ENCODE data around the gene DMD.

DNA sequence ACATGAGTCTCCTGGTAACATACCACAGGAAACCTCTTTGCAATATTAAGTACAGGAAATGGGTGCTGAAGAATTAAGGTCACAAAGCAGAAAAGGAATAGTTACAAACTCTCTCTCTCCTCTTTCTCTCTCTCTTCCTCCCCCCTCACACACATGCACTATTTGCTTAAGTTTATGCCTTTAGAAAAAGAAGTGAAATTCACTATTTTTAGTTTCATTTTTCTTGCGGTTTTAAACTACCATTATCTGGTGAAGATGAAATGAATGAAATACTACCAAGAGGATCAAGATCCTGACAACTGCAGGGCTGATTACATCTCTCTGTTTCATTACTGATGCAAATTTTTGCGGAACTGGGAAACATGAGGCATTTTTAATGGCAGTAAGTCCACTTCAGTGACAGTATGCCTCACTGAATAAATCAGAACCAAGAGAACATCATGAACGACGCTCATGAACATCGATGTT lies 2075.2 kb downstream of the DMD start:
- TF ChIP-seq, protein P1, sequence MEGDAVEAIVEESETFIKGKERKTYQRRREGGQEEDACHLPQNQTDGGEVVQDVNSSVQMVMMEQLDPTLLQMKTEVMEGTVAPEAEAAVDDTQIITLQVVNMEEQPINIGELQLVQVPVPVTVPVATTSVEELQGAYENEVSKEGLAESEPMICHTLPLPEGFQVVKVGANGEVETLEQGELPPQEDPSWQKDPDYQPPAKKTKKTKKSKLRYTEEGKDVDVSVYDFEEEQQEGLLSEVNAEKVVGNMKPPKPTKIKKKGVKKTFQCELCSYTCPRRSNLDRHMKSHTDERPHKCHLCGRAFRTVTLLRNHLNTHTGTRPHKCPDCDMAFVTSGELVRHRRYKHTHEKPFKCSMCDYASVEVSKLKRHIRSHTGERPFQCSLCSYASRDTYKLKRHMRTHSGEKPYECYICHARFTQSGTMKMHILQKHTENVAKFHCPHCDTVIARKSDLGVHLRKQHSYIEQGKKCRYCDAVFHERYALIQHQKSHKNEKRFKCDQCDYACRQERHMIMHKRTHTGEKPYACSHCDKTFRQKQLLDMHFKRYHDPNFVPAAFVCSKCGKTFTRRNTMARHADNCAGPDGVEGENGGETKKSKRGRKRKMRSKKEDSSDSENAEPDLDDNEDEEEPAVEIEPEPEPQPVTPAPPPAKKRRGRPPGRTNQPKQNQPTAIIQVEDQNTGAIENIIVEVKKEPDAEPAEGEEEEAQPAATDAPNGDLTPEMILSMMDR (IDR thresholded peaks at IDR 0.05), result no peak
- TF ChIP-seq EZH2 (IDR thresholded peaks at IDR 0.05; ENCODE audit: borderline replicate concordance, insufficient read depth, low read depth, low read length, poor library complexity, severe bottlenecking), result no peak
